Measurements from ENCODE around the gene GPR137B.
"Not testable (repeated sequence)": the region's sequence is repeated elsewhere in the genome, so short reads cannot be mapped to it uniquely, and the experiment has no call there.

GPR137B gene, protein sequence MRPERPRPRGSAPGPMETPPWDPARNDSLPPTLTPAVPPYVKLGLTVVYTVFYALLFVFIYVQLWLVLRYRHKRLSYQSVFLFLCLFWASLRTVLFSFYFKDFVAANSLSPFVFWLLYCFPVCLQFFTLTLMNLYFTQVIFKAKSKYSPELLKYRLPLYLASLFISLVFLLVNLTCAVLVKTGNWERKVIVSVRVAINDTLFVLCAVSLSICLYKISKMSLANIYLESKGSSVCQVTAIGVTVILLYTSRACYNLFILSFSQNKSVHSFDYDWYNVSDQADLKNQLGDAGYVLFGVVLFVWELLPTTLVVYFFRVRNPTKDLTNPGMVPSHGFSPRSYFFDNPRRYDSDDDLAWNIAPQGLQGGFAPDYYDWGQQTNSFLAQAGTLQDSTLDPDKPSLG

GRCh38 chr1:236142253-236143103 is at the start of gene GPR137B:
TSS of gene GPR137B (plus strand) at chr1:236142539. CDS start at chr1:236142623, 84 bp downstream.
- DNase-seq: peak; percentile 88

DNA sequence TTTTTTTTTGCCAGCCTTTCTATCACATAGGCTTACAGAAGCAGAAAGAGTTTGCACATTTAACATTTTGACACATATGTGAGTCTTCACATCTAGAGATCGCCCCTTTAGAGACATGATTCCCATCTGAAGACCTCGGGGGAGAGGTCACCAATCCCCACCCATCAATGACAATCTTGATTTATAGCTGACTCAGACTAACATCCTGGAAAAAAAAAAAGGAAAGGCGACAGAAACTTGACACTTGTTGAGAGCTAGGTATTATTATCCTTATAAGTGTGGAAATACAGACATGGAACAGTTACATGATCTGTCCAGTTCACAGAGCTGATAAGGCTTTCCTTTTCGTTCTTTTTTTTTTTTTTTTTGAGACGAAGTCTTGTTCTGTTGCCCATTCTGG is 49.4 kb upstream of the GPR137B start:
- DNase-seq: no peak

DNA sequence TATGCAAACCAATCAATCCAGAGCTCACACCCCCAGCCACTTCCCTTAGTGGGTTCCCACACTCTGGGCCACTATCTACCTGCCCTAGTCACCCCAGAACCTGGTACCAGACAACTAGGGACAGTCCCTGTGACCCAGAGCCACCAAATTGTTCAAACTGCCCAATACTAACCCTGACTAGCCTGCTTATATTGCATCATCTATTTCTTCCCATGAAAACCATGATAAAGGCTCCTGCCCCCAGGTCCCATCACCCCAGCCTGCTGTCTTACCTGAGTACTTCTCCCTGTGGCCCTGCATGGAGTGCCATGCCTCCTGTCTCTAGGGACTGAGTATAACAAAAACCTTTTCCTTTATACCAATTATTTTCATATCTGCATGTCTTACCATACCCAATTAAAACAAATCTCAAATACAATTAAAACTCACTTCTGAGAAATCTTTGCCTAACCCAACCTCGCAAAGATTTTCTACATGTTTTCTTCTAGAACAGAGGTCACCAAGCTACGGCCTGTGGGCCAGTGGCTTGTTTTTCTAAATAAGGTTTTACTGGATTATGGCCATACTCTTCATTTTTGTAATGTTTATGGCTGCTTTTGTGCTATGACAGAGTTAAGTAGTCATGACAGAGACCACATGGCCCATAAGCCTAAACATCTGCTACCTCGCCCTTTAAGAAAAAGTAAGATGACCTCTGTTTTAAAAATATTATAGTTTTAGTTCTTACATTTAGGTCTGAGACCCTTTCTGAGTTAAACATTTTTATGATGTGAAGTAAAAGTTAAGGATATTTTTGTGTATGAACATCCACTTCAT is 46.4 kb upstream of the GPR137B start:
- DNase-seq: no peak

DNA sequence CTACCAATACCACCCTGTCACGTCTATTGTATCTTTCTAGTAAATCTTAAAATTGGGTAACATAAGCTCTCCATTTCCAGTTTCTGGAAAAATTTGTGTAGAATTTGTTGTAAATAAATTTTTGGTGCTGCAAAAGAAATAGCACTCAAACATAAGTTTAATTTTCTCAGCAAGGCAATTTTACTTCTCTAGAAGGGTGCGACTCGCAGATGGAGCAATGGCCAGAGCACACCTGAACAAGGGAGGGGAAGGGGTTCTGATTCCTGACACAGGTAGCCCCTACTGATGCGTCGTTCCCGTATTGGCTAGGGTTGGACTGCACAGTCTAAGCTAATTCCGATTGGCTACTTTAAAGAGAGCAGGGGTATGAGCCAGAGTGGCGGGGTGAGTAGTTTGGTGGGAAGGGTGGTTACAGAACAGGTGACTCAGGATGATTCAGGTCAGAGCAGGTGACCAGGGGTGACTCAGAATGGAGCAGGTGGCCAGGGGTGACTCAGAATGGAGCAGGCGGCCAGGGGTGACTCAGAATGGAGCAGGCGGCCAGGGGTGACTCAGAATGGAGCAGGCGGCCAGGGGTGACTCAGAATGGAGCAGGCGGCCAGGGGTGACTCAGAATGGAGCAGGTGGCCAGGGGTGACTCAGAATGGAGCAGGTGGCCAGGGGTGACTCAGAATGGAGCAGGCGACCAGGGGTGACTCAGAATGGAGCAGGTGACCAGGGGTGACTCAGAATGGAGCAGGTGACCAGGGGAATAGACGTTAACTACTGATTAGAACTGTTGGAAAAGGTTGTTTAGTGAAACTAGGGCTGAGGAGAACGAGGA is 45.5 kb upstream of the GPR137B start:
- DNase-seq: not testable (repeated sequence)

DNA sequence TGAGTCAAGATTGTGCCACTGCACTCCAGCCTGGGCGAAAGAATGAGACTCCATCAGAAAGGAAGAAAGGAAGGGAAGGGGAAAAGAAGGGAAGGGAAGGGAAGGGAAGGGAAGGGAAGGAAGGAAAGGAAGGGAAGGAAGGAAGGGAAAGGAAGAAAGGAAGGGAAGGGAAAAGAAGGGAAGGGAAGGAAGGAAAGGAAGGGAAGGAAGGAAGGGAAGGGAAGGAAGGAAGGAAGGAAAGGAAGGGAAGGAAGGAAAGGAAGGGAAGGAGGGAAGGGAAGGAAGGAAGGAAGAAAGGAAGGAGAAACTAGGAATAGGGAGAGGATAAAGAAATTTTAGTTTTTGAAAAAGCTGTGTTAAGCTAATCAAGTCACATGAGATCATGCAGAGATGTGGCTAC is 44.1 kb upstream of the GPR137B start:
- no peak for DNase-seq

GRCh38 chr1:236099355-236099974 is 42.9 kb upstream of the GPR137B start:
- no peak for DNase-seq

DNA sequence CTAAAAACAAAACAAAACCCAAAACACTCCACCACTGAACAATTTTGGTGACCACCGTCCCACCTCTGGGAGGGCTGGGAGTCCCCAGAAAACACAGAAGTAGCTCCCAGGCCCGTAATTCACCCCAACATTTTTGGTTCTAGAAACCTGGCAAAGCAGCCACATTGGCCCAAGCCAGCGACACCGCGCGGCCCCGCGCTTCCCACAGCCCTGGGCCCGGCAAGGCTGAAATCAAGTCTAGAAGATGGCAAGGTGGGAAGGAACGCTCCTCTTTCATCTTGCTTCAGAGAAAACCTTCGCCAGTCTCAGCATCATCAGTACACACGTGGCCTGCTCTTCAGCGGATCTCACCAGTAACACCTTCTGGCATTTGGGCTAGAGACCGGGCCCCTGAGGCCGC is 41.5 kb upstream of the GPR137B start:
- DNase-seq: no peak

GRCh38 chr1:236101233-236102200 is 40.8 kb upstream of the GPR137B start:
- no peak for DNase-seq

- DNase-seq: no peak
These were observed 39.7 kb upstream of the GPR137B start for GRCh38 chr1:236102611-236103010.

GRCh38 chr1:236103059-236103458 is 39.3 kb upstream of the GPR137B start:
- no peak for DNase-seq

GRCh38 chr1:236103646-236104218 is 38.6 kb upstream of the GPR137B start:
- DNase-seq: peak; percentile 68

DNA sequence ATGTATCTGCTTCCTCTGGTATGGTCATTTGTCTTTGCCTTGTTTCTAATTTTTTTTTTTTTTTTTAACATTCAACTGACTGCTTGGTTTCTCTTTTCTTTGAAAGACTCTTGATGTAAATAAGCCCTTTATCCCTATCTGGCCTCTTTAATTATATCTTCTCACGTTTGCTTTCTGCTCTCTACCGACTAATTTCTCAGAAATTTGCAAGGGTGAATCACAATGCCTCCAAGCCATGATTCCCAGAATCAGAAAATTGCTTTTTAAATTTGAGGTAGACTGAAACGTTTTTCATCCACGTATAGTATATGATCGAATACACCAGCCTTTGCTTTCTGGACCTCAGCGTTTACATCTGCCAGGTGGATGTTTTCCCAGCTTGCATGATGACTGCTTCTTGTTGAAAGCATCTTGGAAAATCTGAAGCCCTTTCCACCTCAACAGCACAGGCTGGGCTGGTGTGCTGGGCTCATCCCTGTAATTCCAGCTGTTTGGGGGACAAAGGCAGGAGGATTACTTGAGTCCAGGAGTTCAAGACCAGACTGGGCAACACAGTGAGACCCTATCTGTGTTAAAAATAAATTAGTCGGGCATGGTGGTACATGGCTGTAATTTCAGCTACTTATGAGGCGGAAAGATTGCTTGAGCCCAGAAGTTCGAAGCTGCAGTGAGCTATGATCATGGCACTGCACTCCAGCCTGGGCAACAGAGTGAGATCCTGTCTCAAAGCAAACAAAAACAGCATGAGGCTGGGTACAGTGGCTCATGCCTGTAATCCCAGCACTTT is 35.0 kb upstream of the GPR137B start:
- DNase-seq: no peak

DNA sequence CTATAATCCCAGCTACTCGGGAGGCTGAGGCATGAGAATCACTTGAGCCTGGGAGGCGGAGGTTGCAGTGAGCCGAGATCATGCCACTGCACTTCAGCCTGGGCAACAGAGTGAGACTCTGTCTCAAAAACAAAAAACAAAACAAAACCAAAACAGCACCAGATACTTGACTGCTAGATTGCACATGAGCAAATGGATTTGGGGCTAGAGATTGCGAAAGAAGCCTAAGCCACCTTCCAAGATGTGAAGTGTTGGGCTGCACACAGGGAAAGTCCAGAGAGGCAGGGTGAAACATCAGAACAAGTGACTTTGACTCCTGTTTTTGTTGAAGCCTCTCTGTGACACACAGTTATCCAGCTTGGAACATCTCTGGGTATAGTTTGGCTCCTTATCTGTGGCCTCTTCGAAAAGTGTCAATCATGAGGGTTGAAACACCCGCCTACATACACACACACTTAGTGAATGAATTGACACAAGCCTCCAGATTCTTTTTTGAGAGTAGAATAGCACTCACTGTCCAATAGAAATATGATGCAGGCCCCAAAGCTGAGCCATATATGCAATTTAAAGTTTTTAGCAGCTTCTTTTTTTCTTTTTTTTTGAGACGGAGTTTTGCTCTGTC is 34.2 kb upstream of the GPR137B start:
- DNase-seq: no peak

DNA sequence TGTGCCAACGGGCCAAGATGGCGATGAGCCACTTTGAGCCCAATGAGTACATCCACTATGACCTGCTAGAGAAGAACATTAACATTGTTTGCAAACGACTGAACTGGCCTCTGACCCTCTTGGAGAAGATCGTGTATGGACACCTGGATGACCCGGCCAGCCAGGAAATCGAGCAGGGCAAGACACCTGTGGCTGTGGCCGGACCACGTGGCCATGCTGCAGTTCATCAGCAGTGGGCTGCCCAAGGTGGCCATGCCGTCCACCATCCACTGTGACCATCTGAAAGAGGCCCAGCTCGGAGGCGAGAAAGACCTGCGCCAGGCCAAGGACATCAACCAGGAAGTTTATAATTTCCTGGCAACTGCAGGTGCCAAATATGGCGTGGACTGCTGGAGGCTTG is 32.2 kb upstream of the GPR137B start:
- no peak for DNase-seq

DNA sequence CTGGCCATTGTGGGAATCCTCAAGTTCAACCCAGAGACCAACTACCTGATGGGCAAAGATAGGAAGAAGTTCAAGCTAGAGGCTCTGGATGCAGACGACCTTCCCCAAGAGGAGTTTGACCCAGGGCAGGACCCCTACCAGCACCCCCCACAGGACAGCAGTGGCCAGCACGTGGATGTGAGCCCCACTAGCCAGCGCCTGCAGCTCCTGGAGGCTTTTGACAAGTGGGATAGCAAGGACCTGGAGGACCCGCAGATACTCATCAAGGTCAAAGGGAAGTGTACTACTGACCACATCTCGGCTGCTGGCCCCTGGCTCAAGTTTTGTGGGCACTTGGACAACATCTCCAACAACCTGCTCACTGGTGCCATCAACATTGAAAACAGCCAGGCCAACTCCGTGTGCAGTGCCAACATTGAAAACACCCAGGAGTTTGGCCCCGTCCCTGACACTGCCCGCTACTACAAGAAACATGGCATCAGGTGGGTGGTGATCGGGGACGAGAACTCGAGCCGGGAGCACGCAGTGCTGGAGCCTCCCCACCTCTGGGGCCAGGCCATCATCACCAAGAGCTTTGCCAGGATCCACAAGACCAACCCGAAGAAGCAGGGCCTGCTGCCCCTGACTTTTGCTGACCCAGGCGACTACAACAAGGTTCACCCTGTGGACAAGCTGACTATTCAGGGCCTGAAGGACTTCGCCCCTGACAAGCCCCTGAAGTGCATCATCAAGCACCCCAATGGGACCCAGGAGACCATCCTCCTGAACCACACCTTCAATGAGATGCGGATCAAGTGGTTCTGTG is 30.6 kb upstream of the GPR137B start:
- DNase-seq: no peak

- DNase-seq: no peak
These were observed 30.1 kb upstream of the GPR137B start for GRCh38 chr1:236112332-236112627.

DNA sequence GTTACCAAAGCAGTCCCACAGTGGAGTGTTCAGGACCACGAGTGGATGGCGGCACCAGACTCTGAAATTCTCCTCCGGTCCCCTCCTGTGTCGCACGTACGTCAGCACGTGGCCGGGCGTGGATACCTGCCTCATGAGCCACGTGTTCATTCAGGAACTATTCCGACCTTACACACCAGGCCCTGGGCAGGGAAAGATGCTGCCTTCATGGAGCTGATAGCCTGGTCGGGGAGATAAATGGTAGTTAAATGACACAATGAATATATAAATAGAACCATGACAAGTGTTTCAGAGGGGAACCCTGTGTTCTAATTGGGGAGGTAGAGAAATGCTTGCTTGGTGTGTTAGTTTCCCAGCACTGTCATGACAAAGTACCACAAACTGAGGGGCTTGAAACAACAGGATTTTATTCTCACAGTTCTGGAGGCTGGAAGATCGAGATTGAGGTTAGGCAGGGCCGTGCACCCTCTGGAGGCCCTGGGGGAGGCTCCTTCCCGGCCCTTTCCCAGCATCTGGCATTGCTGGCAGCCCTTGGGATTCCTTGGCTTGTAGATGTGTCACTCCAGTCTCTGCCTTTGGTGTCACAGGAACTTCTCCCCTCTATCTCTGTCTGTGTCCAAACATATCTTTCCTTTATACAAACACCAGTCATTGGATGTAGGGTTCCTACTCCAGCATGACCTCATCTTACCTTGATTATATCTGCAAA is 28.9 kb upstream of the GPR137B start:
- no peak for DNase-seq

Data from 8988T (cell line).